Activated CD4-positive, alpha-beta memory T cell treated with anti-CD3 and anti-CD28 coated beads for 36 hours (primary cell): ENCODE results near the gene UTP20. TPM values are rescaled to one million over a fixed set of nuclear protein-coding genes. Genes with fewer than 3 reads are reported as not detected.
"Not testable (repeated sequence)": the region's sequence is repeated elsewhere in the genome, so short reads cannot be mapped to it uniquely, and the experiment has no call there.

ENCODE experiments used
- CTCF ChIA-PET: fragments of 350-600 bp; sonication (Branson Sonifier 250); formaldehyde crosslinking; loops from one replicate; lab custom pipeline; 2021; ENCODE audit warnings: antibody characterized with exemption, inconsistent platforms; lab: Charles Lee
- POLR2A ChIA-PET: fragments of 350-600 bp; sonication (Branson Sonifier 250); formaldehyde crosslinking; loops from one replicate; lab custom pipeline; 2021; ENCODE audit warnings: antibody characterized with exemption; lab: Charles Lee
- DNase-seq: peaks from one replicate; pipeline ENCODE4 v3.0.0-alpha.2; 2020
- H3K27ac Mint-ChIP-seq: one replicate; pipeline ENCODE4 v1.8.0; 2021; ENCODE audit warnings: mixed read lengths
- H3K27me3 Mint-ChIP-seq: one replicate; pipeline ENCODE4 v1.8.0; 2021; ENCODE audit warnings: mixed read lengths
- H3K36me3 Mint-ChIP-seq: one replicate; pipeline ENCODE4 v1.8.0; 2021; ENCODE audit warnings: mixed read lengths
- H3K4me1 Mint-ChIP-seq: one replicate; pipeline ENCODE4 v1.8.0; 2021; ENCODE audit warnings: low read depth, mixed read lengths
- H3K4me3 Mint-ChIP-seq: one replicate; pipeline ENCODE4 v1.8.0; 2021; ENCODE audit warnings: mild to moderate bottlenecking, mixed read lengths
- H3K9me3 Mint-ChIP-seq: one replicate; pipeline ENCODE4 v1.8.0; 2021; ENCODE audit warnings: mixed read lengths
- intact Hi-C: fragments of 100-400 bp; cut with micrococcal nuclease; formaldehyde crosslinking; loops from one replicate; pipeline ENCODE4 v1.15.1; 2023
- total RNA-seq, 2 experiments: library from RNA; stranded (reverse); gene quantifications; one replicate each; pipeline ENCODE4 v1.2.3, GENCODE V29; 2021

Gene UTP20
- total RNA-seq, 2 experiments from 2014 or later: 18.1 to 20.6 TPM

DNA sequence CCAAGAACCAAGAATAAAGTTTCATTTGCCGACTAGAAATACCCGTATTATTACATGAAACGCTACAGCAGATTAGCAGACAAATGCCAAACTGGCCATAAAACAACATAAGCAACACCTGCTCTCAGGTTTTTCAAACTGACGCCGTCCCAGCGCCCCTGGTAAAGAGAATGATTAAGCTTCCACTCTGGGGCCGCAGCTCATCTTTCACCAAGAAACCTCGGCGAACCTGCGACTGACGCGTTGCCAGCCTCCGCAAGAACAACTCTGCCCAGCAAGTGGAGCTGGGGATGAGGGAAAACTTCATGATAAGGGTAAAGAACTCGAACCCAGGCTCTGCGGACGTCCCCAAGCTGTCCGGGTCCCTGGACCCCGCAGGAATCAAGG is 127.1 kb downstream of the UTP20 start:
- DNase-seq: peak; percentile 50
- Mint-ChIP-seq H3K27ac (peak overlapping the region; percentile 94), H3K9me3 (no peaks in the 10 kb centered on the region), H3K36me3 (peaks cover 3% of the 10 kb centered on the region), H3K4me3 (peak overlapping the region; percentile 99), H3K4me1 (peaks cover 22% of the 10 kb centered on the region), H3K27me3 (no peaks in the 10 kb centered on the region)
- CTCF ChIA-PET: interaction anchor here (1.2 to 2.0 kb wide), 6 partner anchors 8 to 433 kb away, joined by 3 to 9 read pairs (median 4); partner anchors contain the start of gene GNPTAB
- POLR2A ChIA-PET: interaction anchor here (1.3 to 1.7 kb wide), 2 partner anchors 12 to 423 kb away, joined by 5 to 7 read pairs; partner anchors contain the start of gene GNPTAB
- intact Hi-C loops: loop anchor here (2.0 to 5.0 kb wide), 2 partner anchors 424 to 655 kb away; partner anchors contain the start of genes GNPTAB and WASHC3

GRCh38 chr12:101407436-101408345 is 127.8 kb downstream of the UTP20 start, which contains the start of gene ARL1:
Gene ARL1, minus strand, starts transcription at chr12:101407772. Its CDS starts 127 bp downstream, at chr12:101407645.
- DNase-seq: peak; percentile 86
- Mint-ChIP-seq H3K4me3 (peak within 1 kb of the TSS; percentile 99), H3K9me3 (no peaks in the 10 kb centered on the region), H3K27me3 (no peaks in the 10 kb centered on the region), H3K27ac (peak within 1 kb of the TSS; percentile 94), H3K36me3 (peaks cover 3% of the 10 kb centered on the region), H3K4me1 (peaks cover 22% of the 10 kb centered on the region)
- ChIA-PET POLR2A (interaction anchor here (1.3 to 1.7 kb wide), 2 partner anchors 12 to 423 kb away, joined by 5 to 7 read pairs; partner anchors contain the start of gene GNPTAB), CTCF (interaction anchor here (1.2 to 2.0 kb wide), 5 partner anchors 84 to 432 kb away, joined by 3 to 7 read pairs (median 4); partner anchors contain the start of gene GNPTAB)
- intact Hi-C loops: loop anchor here (2.0 to 5.0 kb wide), 3 partner anchors 291 to 655 kb away; partner anchors contain the start of genes GNPTAB and WASHC3

GRCh38 chr12:101410169-101410568 is 130.3 kb downstream of the UTP20 start:
- H3K4me1 Mint-ChIP-seq: peaks cover 17% of the 10 kb centered on the region
- H3K27ac Mint-ChIP-seq, DNase-seq, H3K36me3 Mint-ChIP-seq, H3K27me3 Mint-ChIP-seq, CTCF ChIA-PET, POLR2A ChIA-PET, H3K9me3 Mint-ChIP-seq, H3K4me3 Mint-ChIP-seq: not testable (repeated sequence)
- intact Hi-C loops: loop anchor here (10.0 kb wide), 1 partner anchor 155 kb away; no protein-coding TSS in a partner anchor

DNA sequence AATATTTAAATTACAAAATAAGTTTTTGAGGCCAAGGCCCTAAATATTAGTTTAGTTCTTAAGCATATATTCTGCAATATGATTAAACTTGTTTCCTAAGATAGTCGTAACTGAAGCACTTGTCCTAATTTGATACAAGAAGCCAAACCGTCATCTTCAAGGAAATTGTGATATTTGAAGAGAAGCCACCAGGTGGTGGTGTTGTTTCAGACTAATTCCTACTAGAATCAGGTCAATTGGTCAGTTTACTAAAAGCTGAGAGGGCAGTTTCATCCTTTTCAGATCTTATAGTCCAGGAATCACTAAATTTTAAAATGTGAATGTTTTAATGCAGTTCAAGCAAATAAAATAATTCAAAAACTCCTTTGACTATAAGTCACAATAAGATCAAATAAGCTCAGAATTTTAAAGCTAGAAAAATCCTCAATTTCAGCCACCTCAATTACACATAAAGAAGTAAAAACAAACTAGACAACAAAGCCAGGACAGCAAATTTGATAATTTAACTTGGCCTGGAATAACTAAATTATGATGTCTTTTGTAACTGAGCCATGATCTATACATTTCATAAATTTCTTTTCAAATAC is 134.7 kb downstream of the UTP20 start:
- no peak overlapping the region for H3K27ac Mint-ChIP-seq
- no peaks in the 10 kb centered on the region for H3K36me3 Mint-ChIP-seq
- intact Hi-C loops: loop anchor here (1.0 to 10.0 kb wide), 4 partner anchors 150 to 425 kb away; no protein-coding TSS in a partner anchor
- H3K4me1 Mint-ChIP-seq: no peaks in the 10 kb centered on the region
- DNase-seq: no peak
- H3K27me3 Mint-ChIP-seq: no peaks in the 10 kb centered on the region
- ChIA-PET CTCF (interaction anchor here (0.6 to 1.1 kb wide), 15 partner anchors 8 to 425 kb away, joined by 3 to 18 read pairs (median 3); no protein-coding TSS in a partner anchor), POLR2A (no interaction called here)
- H3K4me3 Mint-ChIP-seq: no peak overlapping the region
- no peaks in the 10 kb centered on the region for H3K9me3 Mint-ChIP-seq

- Mint-ChIP-seq H3K4me3 (no peak overlapping the region), H3K27ac (no peak overlapping the region), H3K4me1 (no peaks in the 10 kb centered on the region), H3K36me3 (no peaks in the 10 kb centered on the region), H3K27me3 (no peaks in the 10 kb centered on the region), H3K9me3 (no peaks in the 10 kb centered on the region)
- ChIA-PET CTCF (interaction anchor here (0.6 to 1.1 kb wide), 15 partner anchors 9 to 424 kb away, joined by 3 to 18 read pairs (median 3); no protein-coding TSS in a partner anchor), POLR2A (no interaction called here)
- no peak for DNase-seq
- intact Hi-C loops: loop anchor here (10.0 kb wide), 1 partner anchor 150 kb away; no protein-coding TSS in a partner anchor
Observed at GRCh38 chr12:101415228-101415627, 135.3 kb downstream of the UTP20 start.

DNA sequence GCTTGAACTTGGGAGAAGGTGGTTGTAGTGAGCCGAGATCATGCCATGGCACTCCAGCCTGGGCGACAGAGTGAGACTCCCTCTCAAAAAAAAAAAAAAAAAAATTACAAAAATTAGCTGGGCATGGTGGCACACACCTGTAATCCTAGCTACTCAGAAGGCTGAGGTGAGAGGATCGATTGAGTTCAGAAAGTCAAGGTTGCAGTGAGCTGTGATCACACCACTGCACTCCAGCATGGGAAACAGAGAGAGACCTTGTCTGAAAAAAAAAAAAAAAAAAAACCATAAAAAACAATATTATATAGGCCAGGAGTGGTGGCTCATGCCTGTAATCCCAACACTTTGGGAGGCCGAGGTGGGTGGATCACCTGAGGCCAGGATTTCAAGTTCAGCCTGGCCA is 142.2 kb downstream of the UTP20 start:
- H3K4me1 Mint-ChIP-seq, H3K27ac Mint-ChIP-seq, POLR2A ChIA-PET, intact Hi-C loops, H3K27me3 Mint-ChIP-seq, H3K4me3 Mint-ChIP-seq, H3K9me3 Mint-ChIP-seq, CTCF ChIA-PET, DNase-seq, H3K36me3 Mint-ChIP-seq: not testable (repeated sequence)

- ChIA-PET CTCF (no interaction called here), POLR2A (no interaction called here)
- Mint-ChIP-seq H3K4me3 (no peak overlapping the region), H3K4me1 (no peaks in the 10 kb centered on the region), H3K9me3 (no peaks in the 10 kb centered on the region), H3K36me3 (no peaks in the 10 kb centered on the region), H3K27me3 (peaks cover 4% of the 10 kb centered on the region), H3K27ac (no peak overlapping the region)
- DNase-seq: no peak
- intact Hi-C loops: no loop called here
Observed at GRCh38 chr12:101424620-101425019, 144.7 kb downstream of the UTP20 start.

- Mint-ChIP-seq H3K27ac (no peak overlapping the region), H3K4me1 (no peaks in the 10 kb centered on the region), H3K36me3 (no peaks in the 10 kb centered on the region), H3K4me3 (no peak overlapping the region), H3K9me3 (no peaks in the 10 kb centered on the region), H3K27me3 (peaks cover 2% of the 10 kb centered on the region)
- ChIA-PET POLR2A (interaction anchor here (0.5 kb wide), 1 partner anchor 601 kb away, joined by 3 read pairs; no protein-coding TSS in a partner anchor), CTCF (no interaction called here)
- intact Hi-C loops: no loop called here
- DNase-seq: no peak
Observed at GRCh38 chr12:101430456-101430855, 150.6 kb downstream of the UTP20 start.

DNA sequence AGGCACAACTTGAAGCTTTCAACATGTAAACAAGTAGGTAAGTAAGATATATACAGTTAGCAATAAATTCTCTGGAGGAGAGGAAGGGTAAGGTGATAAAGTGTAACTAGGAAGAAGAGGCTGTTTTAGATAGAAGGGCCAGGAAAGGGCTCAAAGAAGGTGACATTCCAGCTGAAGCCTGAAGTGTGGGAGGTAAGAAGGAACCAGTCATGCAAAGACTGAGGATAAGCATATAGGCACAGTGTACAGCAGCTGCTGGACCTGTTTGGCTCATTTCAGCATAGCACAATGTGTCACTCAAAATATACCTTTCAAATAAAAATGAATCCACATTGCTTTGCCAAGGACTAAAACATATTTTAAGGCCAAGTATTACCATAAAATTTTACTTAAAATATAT is 156.2 kb downstream of the UTP20 start:
- CTCF ChIA-PET: no interaction called here
- DNase-seq: no peak
- H3K27me3 Mint-ChIP-seq: peaks cover 4% of the 10 kb centered on the region
- no peaks in the 10 kb centered on the region for H3K9me3 Mint-ChIP-seq
- H3K27ac Mint-ChIP-seq: no peak overlapping the region
- H3K4me3 Mint-ChIP-seq: no peak overlapping the region
- no peaks in the 10 kb centered on the region for H3K4me1 Mint-ChIP-seq
- intact Hi-C loops: no loop called here
- no peaks in the 10 kb centered on the region for H3K36me3 Mint-ChIP-seq
- POLR2A ChIA-PET: no interaction called here
